Nephron (organoid): Measurements from ENCODE around the gene GSC.

Source experiments
- H3K27ac Mint-ChIP-seq, 3 experiments: 2 replicates each; pipeline ENCODE4 v1.8.0; 2020; ENCODE audit warnings: mixed read lengths in 3 of 3, mild to moderate bottlenecking in 2 of 3, moderate library complexity in 1 of 3
- H3K27me3 Mint-ChIP-seq: 2 replicates; pipeline ENCODE4 v1.8.0; 2021; ENCODE audit warnings: low read depth, mild to moderate bottlenecking, moderate library complexity, mixed read lengths
- H3K36me3 Mint-ChIP-seq: 2 replicates; pipeline ENCODE4 v1.8.0; 2020; ENCODE audit warnings: low read depth, mixed read lengths
- H3K4me1 Mint-ChIP-seq: 2 replicates; pipeline ENCODE4 v1.8.0; 2020; ENCODE audit warnings: mixed read lengths
- H3K4me3 Mint-ChIP-seq, 3 experiments: 2 replicates each; pipeline ENCODE4 v1.8.0; 2020; ENCODE audit warnings: mild to moderate bottlenecking in 3 of 3, mixed read lengths in 3 of 3, moderate library complexity in 2 of 3
- H3K9me3 Mint-ChIP-seq: 2 replicates; pipeline ENCODE4 v1.8.0; 2020; ENCODE audit warnings: mixed read lengths
- TF ChIP-seq, protein P1 (sequence below), 3 experiments: fragments of 200-600 bp; sonication (generic); IDR thresholded peaks; one replicate each; pipeline ENCODE4 v1.5.0; 2021; ENCODE audit warnings: antibody characterized with exemption in 3 of 3; ENCODE audit not compliant: unreplicated experiment in 3 of 3

Gene GSC

DNA sequence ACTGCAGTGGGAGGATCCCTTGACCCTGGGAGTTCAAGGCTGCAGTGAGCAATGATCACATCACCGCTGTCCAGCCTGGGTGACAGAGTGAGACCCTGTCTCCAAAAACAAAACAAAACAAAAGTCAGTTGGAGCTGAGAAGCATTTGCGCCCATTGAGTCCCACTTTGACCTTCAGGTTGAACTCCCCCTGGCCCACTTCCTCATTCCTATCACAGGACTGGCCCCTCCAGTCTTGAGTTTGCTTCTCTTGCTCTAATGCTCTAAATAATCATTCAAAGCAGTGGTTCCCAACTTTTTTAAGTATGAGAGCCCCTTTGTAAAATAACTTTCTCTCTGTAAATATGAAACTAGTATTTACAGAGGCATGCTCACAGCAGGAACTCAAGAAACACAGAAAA is 28.0 kb upstream of the GSC start:
- Mint-ChIP-seq H3K4me3 (no peak overlapping the region), H3K4me1 (no peaks in the 10 kb centered on the region), H3K36me3 (no peaks in the 10 kb centered on the region), H3K27me3 (peaks cover 18% of the 10 kb centered on the region), H3K9me3 (no peaks in the 10 kb centered on the region), H3K27ac (no peak overlapping the region)
- TF ChIP-seq, protein P1, sequence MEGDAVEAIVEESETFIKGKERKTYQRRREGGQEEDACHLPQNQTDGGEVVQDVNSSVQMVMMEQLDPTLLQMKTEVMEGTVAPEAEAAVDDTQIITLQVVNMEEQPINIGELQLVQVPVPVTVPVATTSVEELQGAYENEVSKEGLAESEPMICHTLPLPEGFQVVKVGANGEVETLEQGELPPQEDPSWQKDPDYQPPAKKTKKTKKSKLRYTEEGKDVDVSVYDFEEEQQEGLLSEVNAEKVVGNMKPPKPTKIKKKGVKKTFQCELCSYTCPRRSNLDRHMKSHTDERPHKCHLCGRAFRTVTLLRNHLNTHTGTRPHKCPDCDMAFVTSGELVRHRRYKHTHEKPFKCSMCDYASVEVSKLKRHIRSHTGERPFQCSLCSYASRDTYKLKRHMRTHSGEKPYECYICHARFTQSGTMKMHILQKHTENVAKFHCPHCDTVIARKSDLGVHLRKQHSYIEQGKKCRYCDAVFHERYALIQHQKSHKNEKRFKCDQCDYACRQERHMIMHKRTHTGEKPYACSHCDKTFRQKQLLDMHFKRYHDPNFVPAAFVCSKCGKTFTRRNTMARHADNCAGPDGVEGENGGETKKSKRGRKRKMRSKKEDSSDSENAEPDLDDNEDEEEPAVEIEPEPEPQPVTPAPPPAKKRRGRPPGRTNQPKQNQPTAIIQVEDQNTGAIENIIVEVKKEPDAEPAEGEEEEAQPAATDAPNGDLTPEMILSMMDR (IDR thresholded peaks at IDR 0.05; ENCODE audit: unreplicated experiment in 3 of 3): no peak

DNA sequence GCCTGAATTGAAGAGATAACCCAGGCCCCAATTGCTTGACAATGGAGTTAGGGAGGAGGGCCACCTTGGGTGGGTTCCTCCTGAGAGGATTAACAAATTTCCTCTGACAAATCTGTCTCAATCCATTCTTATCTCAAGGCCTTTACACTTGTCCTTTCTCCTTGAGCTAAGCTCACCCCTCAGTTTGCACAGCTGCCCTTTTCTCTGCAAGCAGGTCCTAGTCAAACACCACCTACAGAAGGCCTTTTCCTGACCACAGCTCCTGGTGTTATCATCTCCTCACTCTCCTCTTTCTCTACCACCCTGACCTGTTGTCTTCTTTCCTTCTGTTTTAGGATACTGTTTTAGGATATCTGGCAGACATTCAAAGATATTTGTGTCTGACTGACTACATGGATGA is 26.4 kb upstream of the GSC start:
- H3K27ac Mint-ChIP-seq: no peak overlapping the region
- no peaks in the 10 kb centered on the region for H3K9me3 Mint-ChIP-seq
- TF ChIP-seq, protein P1 (IDR thresholded peaks at IDR 0.05; ENCODE audit: unreplicated experiment in 3 of 3): no peak
- peaks cover 23% of the 10 kb centered on the region for H3K27me3 Mint-ChIP-seq
- H3K4me1 Mint-ChIP-seq: no peaks in the 10 kb centered on the region
- no peaks in the 10 kb centered on the region for H3K36me3 Mint-ChIP-seq
- no peak overlapping the region for H3K4me3 Mint-ChIP-seq

DNA sequence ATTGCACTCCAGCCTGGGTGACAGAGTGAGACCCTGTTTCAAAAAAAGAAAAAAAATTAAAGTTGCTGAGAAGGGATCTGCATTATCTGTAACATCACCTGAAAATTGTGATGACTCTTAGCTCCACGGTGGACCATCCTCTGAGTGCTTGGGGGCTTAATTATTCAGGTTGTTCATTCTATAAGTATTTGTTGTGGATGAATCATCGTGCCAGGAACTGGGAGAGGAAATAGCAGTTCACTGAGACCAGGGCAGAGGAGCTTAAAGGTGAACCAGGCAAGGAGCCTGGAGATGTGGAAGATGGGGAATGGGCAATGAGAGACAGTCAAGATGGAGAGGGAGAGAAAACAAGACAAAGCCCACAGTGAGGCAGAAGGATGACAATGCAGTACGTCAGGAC is 25.5 kb upstream of the GSC start:
- H3K27me3 Mint-ChIP-seq: peaks cover 23% of the 10 kb centered on the region
- no peak overlapping the region for H3K4me3 Mint-ChIP-seq
- no peaks in the 10 kb centered on the region for H3K9me3 Mint-ChIP-seq
- H3K27ac Mint-ChIP-seq: no peak overlapping the region
- no peaks in the 10 kb centered on the region for H3K4me1 Mint-ChIP-seq
- TF ChIP-seq, protein P1 (IDR thresholded peaks at IDR 0.05; ENCODE audit: unreplicated experiment in 3 of 3): no peak
- no peaks in the 10 kb centered on the region for H3K36me3 Mint-ChIP-seq

DNA sequence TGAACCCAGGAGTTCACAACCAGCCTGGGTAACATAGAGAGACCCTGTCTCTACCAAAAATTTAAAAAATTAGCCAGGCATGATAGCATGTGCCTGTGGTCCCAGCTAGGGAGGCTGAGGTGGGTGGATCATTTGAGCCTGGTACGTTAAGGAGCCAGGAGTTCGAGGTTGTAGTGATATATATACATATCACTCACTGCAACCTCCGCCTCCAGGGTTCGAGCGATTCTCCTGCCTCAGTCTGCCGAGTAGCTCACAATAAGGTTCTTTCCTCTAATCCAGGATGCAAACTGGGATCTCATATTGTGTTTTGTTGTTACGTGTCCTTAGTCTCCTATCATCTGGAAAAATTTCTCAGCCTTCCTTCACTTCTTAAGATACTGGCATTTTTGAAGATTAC is 24.0 kb upstream of the GSC start:
- TF ChIP-seq, protein P1 (IDR thresholded peaks at IDR 0.05; ENCODE audit: unreplicated experiment in 3 of 3): no peak
- no peaks in the 10 kb centered on the region for H3K9me3 Mint-ChIP-seq
- no peaks in the 10 kb centered on the region for H3K36me3 Mint-ChIP-seq
- no peak overlapping the region for H3K4me3 Mint-ChIP-seq
- H3K4me1 Mint-ChIP-seq: no peaks in the 10 kb centered on the region
- H3K27ac Mint-ChIP-seq: no peak overlapping the region
- H3K27me3 Mint-ChIP-seq: peaks cover 26% of the 10 kb centered on the region

DNA sequence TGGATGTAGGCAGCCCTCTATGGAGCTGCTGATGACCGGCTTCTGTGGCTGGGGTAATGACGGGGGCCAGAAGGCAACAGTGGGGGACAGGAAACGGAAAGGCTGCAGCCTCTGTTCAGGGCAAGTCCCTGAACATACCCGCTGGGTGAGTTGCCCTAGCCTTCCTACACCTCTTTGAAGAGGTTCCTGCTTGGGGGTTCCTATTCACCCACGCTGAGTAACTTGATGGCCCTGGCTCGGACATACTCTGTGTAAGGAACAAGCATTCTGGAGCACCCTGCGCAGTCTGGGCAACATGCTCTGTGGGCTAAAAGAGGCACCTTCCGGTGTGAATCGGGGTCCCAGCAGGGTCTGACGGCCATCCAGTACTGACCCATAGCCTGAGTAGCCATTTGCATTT is 17.7 kb upstream of the GSC start:
- Mint-ChIP-seq H3K27ac (no peak overlapping the region), H3K36me3 (no peaks in the 10 kb centered on the region), H3K4me3 (no peak overlapping the region), H3K27me3 (peaks cover 36% of the 10 kb centered on the region), H3K4me1 (no peaks in the 10 kb centered on the region), H3K9me3 (no peaks in the 10 kb centered on the region)
- TF ChIP-seq, protein P1 (IDR thresholded peaks at IDR 0.05; ENCODE audit: unreplicated experiment in 3 of 3): no peak

DNA sequence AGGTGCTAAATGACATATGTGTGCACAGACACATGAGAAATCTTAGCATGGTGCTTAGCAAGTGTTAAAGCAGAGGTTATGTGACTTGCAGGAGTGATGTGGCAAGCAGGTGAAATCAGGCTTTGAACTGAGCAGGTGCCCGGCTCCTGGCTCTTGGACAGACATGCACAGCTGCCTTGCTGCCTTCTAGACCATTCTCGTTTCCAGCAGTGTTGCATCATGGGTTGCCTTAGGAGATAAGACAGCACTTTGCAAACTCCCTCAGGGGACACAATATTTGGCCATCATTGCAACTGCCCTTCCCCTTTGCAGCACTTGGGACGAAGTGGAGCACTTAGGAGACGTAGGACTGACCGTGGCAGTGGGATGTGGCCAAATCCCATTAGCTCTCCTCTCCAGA is 17.2 kb upstream of the GSC start:
- Mint-ChIP-seq H3K27me3 (peaks cover 37% of the 10 kb centered on the region), H3K9me3 (no peaks in the 10 kb centered on the region), H3K4me1 (no peaks in the 10 kb centered on the region), H3K36me3 (no peaks in the 10 kb centered on the region), H3K27ac (no peak overlapping the region), H3K4me3 (no peak overlapping the region)
- TF ChIP-seq, protein P1 (IDR thresholded peaks at IDR 0.05; ENCODE audit: unreplicated experiment in 3 of 3): no peak
